Neural cell (in vitro differentiated cells): Measurements from ENCODE around the gene EBF3.

Experiments used
- SMC3 ChIP-seq: fragments of 450-650 bp; conservative IDR thresholded peaks from 2 replicates; pipeline ENCODE4 v1.6.1; 2014; ENCODE audit warnings: antibody characterized with exemption, mild to moderate bottlenecking, moderate library complexity; ENCODE audit not compliant: poor library complexity
- TAF1 ChIP-seq: IDR thresholded peaks from 2 replicates; pipeline ENCODE4 v1.6.1; 2012; ENCODE audit warnings: low read depth
- TF ChIP-seq, protein P1 (sequence below): fragments of 450-650 bp; IDR thresholded peaks from 2 replicates; pipeline ENCODE4 v1.5.1; 2014; ENCODE audit warnings: antibody characterized with exemption, mild to moderate bottlenecking, moderate library complexity; ENCODE audit not compliant: poor library complexity, severe bottlenecking

DNA sequence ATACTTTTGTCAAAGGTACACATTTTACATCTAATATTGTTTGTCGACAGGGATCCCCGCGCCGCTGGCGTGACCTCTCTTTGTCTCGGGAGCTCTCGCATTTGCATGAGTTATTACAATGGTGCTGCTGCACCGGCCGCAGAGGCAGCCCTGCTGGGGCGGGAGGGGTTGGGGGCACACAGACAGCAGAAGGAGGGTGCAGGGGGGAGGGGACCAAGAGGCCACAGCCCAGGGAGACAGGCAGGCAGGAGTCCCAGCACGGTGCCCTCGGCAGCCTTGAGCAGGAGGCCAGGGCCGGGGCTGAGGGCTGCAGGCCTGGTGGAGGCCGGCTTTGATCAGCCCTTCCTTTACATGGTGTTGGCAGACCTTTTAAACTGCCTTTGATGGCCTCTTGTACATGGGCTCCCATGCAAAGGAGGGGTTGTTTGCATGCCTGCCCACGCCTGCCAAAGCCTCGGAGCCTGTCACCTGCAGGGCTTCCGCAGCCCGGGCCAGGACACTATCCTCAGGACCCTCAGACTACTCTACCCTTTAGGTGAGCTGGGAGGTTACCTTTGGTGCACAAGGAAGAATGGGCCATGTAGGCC, 95.5 kb downstream of the EBF3 start:
- TF ChIP-seq, protein P1, sequence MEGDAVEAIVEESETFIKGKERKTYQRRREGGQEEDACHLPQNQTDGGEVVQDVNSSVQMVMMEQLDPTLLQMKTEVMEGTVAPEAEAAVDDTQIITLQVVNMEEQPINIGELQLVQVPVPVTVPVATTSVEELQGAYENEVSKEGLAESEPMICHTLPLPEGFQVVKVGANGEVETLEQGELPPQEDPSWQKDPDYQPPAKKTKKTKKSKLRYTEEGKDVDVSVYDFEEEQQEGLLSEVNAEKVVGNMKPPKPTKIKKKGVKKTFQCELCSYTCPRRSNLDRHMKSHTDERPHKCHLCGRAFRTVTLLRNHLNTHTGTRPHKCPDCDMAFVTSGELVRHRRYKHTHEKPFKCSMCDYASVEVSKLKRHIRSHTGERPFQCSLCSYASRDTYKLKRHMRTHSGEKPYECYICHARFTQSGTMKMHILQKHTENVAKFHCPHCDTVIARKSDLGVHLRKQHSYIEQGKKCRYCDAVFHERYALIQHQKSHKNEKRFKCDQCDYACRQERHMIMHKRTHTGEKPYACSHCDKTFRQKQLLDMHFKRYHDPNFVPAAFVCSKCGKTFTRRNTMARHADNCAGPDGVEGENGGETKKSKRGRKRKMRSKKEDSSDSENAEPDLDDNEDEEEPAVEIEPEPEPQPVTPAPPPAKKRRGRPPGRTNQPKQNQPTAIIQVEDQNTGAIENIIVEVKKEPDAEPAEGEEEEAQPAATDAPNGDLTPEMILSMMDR, result no peak
- TF ChIP-seq TAF1 (no peak), SMC3 (no peak)
